Endodermal cell (in vitro differentiated cells): ENCODE measurements around the gene AAMDC. TPM values are rescaled to one million over a fixed set of nuclear protein-coding genes. Genes with fewer than 3 reads are reported as not detected.
"Not testable (repeated sequence)": the region's sequence is repeated elsewhere in the genome, so short reads cannot be mapped to it uniquely, and the experiment has no call there.

Experiments used
- DNase-seq: peaks from one replicate; pipeline ENCODE4 v3.0.0-alpha.2; 2017
- H3K27ac ChIP-seq: 2 replicates; pipeline ENCODE4 v1.5.1; 2013; ENCODE audit warnings: mild to moderate bottlenecking, low read depth, low read length, moderate library complexity
- H3K27me3 ChIP-seq: 2 replicates; pipeline ENCODE4 v1.6.1; 2013; ENCODE audit warnings: mild to moderate bottlenecking, low read length, moderate library complexity; ENCODE audit not compliant: insufficient read depth, control insufficient read depth, poor library complexity, severe bottlenecking
- H3K36me3 ChIP-seq: 2 replicates; pipeline ENCODE4 v1.7.0; 2013; ENCODE audit warnings: mild to moderate bottlenecking, low read length, moderate library complexity; ENCODE audit not compliant: control insufficient read depth, insufficient read depth
- H3K4me1 ChIP-seq: one replicate; pipeline ENCODE4 v1.7.0; 2013; ENCODE audit warnings: low read length; ENCODE audit not compliant: control insufficient read depth, insufficient read depth
- H3K4me3 ChIP-seq: 2 replicates; pipeline ENCODE4 v1.5.1; 2013; ENCODE audit warnings: mild to moderate bottlenecking, low read length, moderate library complexity
- H3K9ac ChIP-seq: 2 replicates; pipeline ENCODE4 v1.6.1; 2013; ENCODE audit warnings: mild to moderate bottlenecking, low read length, moderate library complexity; ENCODE audit not compliant: poor library complexity, severe bottlenecking; ENCODE audit errors: extremely low read depth
- H3K9me3 ChIP-seq: 2 replicates; pipeline ENCODE4 v1.6.1; 2013; ENCODE audit warnings: mild to moderate bottlenecking, low read length, moderate library complexity; ENCODE audit not compliant: control insufficient read depth
- H3K27ac Mint-ChIP-seq: 2 replicates; pipeline ENCODE4 v1.8.0; 2020; ENCODE audit warnings: mixed read lengths
- H3K27me3 Mint-ChIP-seq: 2 replicates; pipeline ENCODE4 v1.8.0; 2021; ENCODE audit warnings: mild to moderate bottlenecking, mixed read lengths; ENCODE audit not compliant: insufficient read depth
- H3K36me3 Mint-ChIP-seq: 2 replicates; pipeline ENCODE4 v1.8.0; 2020; ENCODE audit warnings: low read depth, mixed read lengths
- H3K4me1 Mint-ChIP-seq: 2 replicates; pipeline ENCODE4 v1.8.0; 2020; ENCODE audit warnings: mixed read lengths
- H3K4me3 Mint-ChIP-seq: 2 replicates; pipeline ENCODE4 v1.8.0; 2020; ENCODE audit warnings: mild to moderate bottlenecking, moderate library complexity, mixed read lengths
- H3K9me3 Mint-ChIP-seq: 2 replicates; pipeline ENCODE4 v1.8.0; 2020; ENCODE audit warnings: mild to moderate bottlenecking, mixed read lengths
- CTCF ChIP-seq: fragments of 200-600 bp; sonication (generic); conservative IDR thresholded peaks from 2 replicates; pipeline ENCODE4 v1.5.0; 2021; ENCODE audit warnings: antibody characterized with exemption, mild to moderate bottlenecking
- WGBS, 2 experiments: methylation state at CpG; one replicate each; pipeline versions ENCODE4 v1.1.5 to v1.1.7; 2013; ENCODE audit warnings: missing lambda C conversion rate in 2 of 2, mixed read lengths in 1 of 2; ENCODE audit not compliant: insufficient coverage in 1 of 2, insufficient read length in 1 of 2; 5-methylcytosine and 5-hydroxymethylcytosine counted together
- total RNA-seq, 2 donors: library from RNA; stranded (reverse); fragmentation: NEBNext Ultra II Directional in 1 of 2; extraction: Animal tissue kit (Norgen Biotek cat#: 25700) in 1 of 2; gene quantifications; 2 replicates in 1 of 2; 3 replicates in 1 of 2; pipeline ENCODE4 v1.2.1, GENCODE V29; 2021

The AAMDC gene
- total RNA-seq, 2 donors from 2014 or later = 19.0 to 27.0 TPM

- H3K36me3 Mint-ChIP-seq, H3K27me3 ChIP-seq, H3K27ac Mint-ChIP-seq, H3K4me3 ChIP-seq, H3K4me3 Mint-ChIP-seq, H3K9me3 Mint-ChIP-seq, H3K4me1 Mint-ChIP-seq, H3K27me3 Mint-ChIP-seq, H3K9me3 ChIP-seq, H3K27ac ChIP-seq, DNase-seq, H3K36me3 ChIP-seq, H3K4me1 ChIP-seq, H3K9ac ChIP-seq: not testable (repeated sequence)
- WGBS, 2 experiments = 95% methylated on average over 9 to 10 of the region's 10 CpGs
Observed at GRCh38 chr11:77861444-77861843, 40.5 kb downstream of the AAMDC start.

- Histone ChIP-seq H3K9me3 (no peaks in the 10 kb centered on the region), H3K4me3 (no peak overlapping the region), H3K9ac (no peak overlapping the region), H3K27ac (no peak overlapping the region), H3K4me1 (no peaks in the 10 kb centered on the region), H3K36me3 (peaks cover 10% of the 10 kb centered on the region), H3K27me3 (no peaks in the 10 kb centered on the region)
- H3K9me3 Mint-ChIP-seq = no peaks in the 10 kb centered on the region
- WGBS, 2 experiments = 96 to 100% methylated on average over 1 of the region's 1 CpG
- no peak for DNase-seq
- no peaks in the 10 kb centered on the region for H3K27me3 Mint-ChIP-seq
- no peak overlapping the region for H3K27ac Mint-ChIP-seq
- H3K36me3 Mint-ChIP-seq = peaks cover 11% of the 10 kb centered on the region
- no peaks in the 10 kb centered on the region for H3K4me1 Mint-ChIP-seq
- no peak overlapping the region for H3K4me3 Mint-ChIP-seq
- TF ChIP-seq CTCF = no peak
Observed at GRCh38 chr11:77865805-77866204, 44.9 kb downstream of the AAMDC start.

DNA sequence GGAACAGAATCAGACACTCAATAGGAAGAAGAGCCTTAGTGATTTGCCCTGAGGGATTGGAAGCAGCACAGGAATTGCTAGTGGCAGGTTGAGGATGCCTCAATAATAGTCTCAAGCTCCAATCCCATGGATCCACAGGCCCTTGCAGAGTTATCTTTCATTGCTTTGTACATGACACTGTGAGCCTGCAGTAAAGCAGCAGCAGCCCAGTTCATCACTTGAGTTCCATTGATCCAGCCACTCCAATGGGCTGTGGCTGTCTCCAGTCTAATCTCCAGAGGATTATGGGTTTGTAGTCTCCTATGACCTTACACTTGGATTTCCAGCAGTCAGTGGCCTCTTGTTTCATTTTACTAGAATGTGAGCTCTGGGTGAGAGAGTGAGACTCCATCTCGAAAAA lies 45.4 kb downstream of the AAMDC start:
- H3K27ac ChIP-seq = no peak overlapping the region
- no peak for TF ChIP-seq CTCF
- H3K27ac Mint-ChIP-seq = no peak overlapping the region
- H3K27me3 Mint-ChIP-seq = no peaks in the 10 kb centered on the region
- peaks cover 11% of the 10 kb centered on the region for H3K36me3 ChIP-seq
- H3K4me3 ChIP-seq = no peak overlapping the region
- no peaks in the 10 kb centered on the region for H3K27me3 ChIP-seq
- no peaks in the 10 kb centered on the region for H3K4me1 Mint-ChIP-seq
- H3K4me3 Mint-ChIP-seq = no peak overlapping the region
- no peaks in the 10 kb centered on the region for H3K4me1 ChIP-seq
- no CpG with 5 or more reads among the region's 1 CpG for WGBS, 2 experiments
- no peaks in the 10 kb centered on the region for H3K9me3 ChIP-seq
- no peak for DNase-seq
- H3K9me3 Mint-ChIP-seq = no peaks in the 10 kb centered on the region
- no peak overlapping the region for H3K9ac ChIP-seq
- peaks cover 11% of the 10 kb centered on the region for H3K36me3 Mint-ChIP-seq

GRCh38 chr11:77868744-77869143 lies 47.8 kb downstream of the AAMDC start:
- no peaks in the 10 kb centered on the region for H3K9me3 Mint-ChIP-seq
- H3K27ac Mint-ChIP-seq = no peak overlapping the region
- no peaks in the 10 kb centered on the region for H3K4me1 Mint-ChIP-seq
- H3K4me3 Mint-ChIP-seq = no peak overlapping the region
- no peak for TF ChIP-seq CTCF
- Histone ChIP-seq H3K4me3 (no peak overlapping the region), H3K4me1 (no peaks in the 10 kb centered on the region), H3K9me3 (no peaks in the 10 kb centered on the region), H3K27me3 (no peaks in the 10 kb centered on the region), H3K9ac (no peak overlapping the region), H3K36me3 (peaks cover 25% of the 10 kb centered on the region), H3K27ac (no peak overlapping the region)
- peaks cover 11% of the 10 kb centered on the region for H3K36me3 Mint-ChIP-seq
- no peak for DNase-seq
- H3K27me3 Mint-ChIP-seq = no peaks in the 10 kb centered on the region
- 94 to 95% methylated on average over 4 of the region's 4 CpGs for WGBS, 2 experiments
